Vagina (tissue), 2 donors: ENCODE data around the gene SPRY1. TPM values are rescaled to one million over a fixed set of nuclear protein-coding genes. Genes with fewer than 3 reads are reported as not detected.

Experiments
- DNase-seq, 2 donors: peaks; one replicate each; pipeline ENCODE4 v3.0.0-alpha.2; 2017; ENCODE audit errors: extremely low spot score in 2 of 2
- H3K27ac ChIP-seq: fragments of 200-600 bp; sonication (generic); one replicate; pipeline ENCODE4 v1.5.1; 2019
- H3K27me3 ChIP-seq: fragments of 200-600 bp; sonication (generic); one replicate; pipeline ENCODE4 v1.5.1; 2019
- H3K36me3 ChIP-seq, 2 donors: fragments of 200-600 bp; sonication (generic); one replicate each; pipeline ENCODE4 v1.5.1; 2017 to 2019
- H3K4me1 ChIP-seq: fragments of 200-600 bp; sonication (generic); one replicate; pipeline ENCODE4 v1.5.1; 2019
- H3K4me3 ChIP-seq, 2 donors: fragments of 200-600 bp; sonication (generic); 1 replicate in 1 of 2; 2 replicates in 1 of 2; pipeline ENCODE4 v1.5.1; 2016 to 2019
- H3K9me3 ChIP-seq: fragments of 200-600 bp; sonication (generic); one replicate; pipeline ENCODE4 v1.5.1; 2019
- POLR2A ChIP-seq, 2 donors: fragments of 450-650 bp; IDR thresholded peaks; one replicate each; pipeline ENCODE4 v1.6.1; 2017; ENCODE audit warnings: antibody characterized with exemption in 2 of 2, mild to moderate bottlenecking in 2 of 2, moderate library complexity in 2 of 2
- POLR2AphosphoS5 ChIP-seq, 2 donors: sonication (generic); formaldehyde crosslinking; IDR thresholded peaks; one replicate each; pipeline ENCODE4 v1.9.0; 2017; ENCODE audit warnings: antibody characterized with exemption in 2 of 2, mild to moderate bottlenecking in 2 of 2, low read depth in 1 of 2; ENCODE audit not compliant: insufficient read depth in 1 of 2
- intact Hi-C: fragments of 100-400 bp; cut with DNase I; formaldehyde crosslinking; loops from one replicate; pipeline ENCODE4 v1.15.1; 2023
- total RNA-seq: library from RNA; depleted of rRNA; stranded (reverse); fragments of >200 nt; gene quantifications from one replicate; pipeline ENCODE4 v1.2.3, GENCODE V29; 2016
- TF ChIP-seq, protein P1 (sequence below), 3 experiments: fragments of 450-650 bp in 2 of 3; fragments of 200-600 bp in 1 of 3; sonication (generic) in 1 of 3; IDR thresholded peaks; one replicate each; pipeline ENCODE4 v1.5.1; 2017 to 2019; ENCODE audit warnings: antibody characterized with exemption in 3 of 3, mild to moderate bottlenecking in 2 of 3, moderate library complexity in 2 of 3

Gene SPRY1
- total RNA-seq, 1 donor from 2014 or later: 185 TPM

DNA sequence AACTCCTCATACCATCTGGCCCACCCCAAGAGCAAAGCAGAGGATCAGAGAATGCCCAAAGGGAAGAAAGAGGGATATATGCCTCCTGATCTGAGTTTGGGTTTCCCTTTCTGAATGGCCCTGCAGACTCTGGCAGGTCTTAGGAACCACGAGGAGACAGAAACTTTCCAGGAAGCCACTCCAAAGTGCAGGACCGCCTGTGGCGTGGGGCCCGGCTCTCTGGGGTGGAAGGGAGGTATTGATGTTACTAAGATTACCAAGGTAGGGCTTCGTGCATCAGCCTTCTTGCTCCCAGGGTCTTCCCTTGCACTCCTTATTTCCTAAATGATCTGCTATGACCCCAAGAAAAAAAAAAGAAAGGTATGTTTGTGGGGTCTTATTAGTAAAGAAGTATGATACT, 41.9 kb upstream of the SPRY1 start:
- TF ChIP-seq, protein P1, sequence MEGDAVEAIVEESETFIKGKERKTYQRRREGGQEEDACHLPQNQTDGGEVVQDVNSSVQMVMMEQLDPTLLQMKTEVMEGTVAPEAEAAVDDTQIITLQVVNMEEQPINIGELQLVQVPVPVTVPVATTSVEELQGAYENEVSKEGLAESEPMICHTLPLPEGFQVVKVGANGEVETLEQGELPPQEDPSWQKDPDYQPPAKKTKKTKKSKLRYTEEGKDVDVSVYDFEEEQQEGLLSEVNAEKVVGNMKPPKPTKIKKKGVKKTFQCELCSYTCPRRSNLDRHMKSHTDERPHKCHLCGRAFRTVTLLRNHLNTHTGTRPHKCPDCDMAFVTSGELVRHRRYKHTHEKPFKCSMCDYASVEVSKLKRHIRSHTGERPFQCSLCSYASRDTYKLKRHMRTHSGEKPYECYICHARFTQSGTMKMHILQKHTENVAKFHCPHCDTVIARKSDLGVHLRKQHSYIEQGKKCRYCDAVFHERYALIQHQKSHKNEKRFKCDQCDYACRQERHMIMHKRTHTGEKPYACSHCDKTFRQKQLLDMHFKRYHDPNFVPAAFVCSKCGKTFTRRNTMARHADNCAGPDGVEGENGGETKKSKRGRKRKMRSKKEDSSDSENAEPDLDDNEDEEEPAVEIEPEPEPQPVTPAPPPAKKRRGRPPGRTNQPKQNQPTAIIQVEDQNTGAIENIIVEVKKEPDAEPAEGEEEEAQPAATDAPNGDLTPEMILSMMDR (IDR thresholded peaks at IDR 0.05): no peak
- TF ChIP-seq POLR2AphosphoS5 (IDR thresholded peaks at IDR 0.05; ENCODE audit: insufficient read depth in 1 of 2, low read depth in 1 of 2): no peak
- no peak for TF ChIP-seq POLR2A (IDR thresholded peaks at IDR 0.05)
- no peaks in the 10 kb centered on the region for H3K36me3 ChIP-seq
- H3K4me3 ChIP-seq: no peak overlapping the region
- intact Hi-C loops: no loop called here
- H3K27ac ChIP-seq: no peak overlapping the region
- no peaks in the 10 kb centered on the region for H3K27me3 ChIP-seq
- H3K4me1 ChIP-seq: peaks cover 23% of the 10 kb centered on the region
- H3K9me3 ChIP-seq: no peaks in the 10 kb centered on the region
- no peak for DNase-seq

DNA sequence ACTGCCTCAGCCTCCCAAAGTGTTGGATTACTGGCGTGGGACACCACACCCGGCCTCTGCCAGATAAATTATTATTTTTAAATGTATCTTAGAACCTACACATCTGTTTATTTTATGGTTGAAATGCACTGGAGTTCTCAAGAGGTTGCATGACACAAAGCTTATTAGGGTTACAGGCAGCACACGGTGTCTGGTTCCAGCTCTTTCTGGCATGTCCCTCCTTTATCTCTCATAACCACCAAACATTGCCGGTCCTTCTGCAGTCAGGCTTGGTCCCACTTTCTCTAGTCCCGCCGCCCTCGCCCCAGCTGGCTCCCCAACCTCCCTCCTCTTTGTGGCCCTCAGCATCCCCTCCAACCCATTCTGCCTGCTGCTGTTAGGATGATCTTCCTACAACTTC, 39.7 kb upstream of the SPRY1 start:
- no peaks in the 10 kb centered on the region for H3K27me3 ChIP-seq
- no peak overlapping the region for H3K4me3 ChIP-seq
- intact Hi-C loops: no loop called here
- TF ChIP-seq, protein P1 (IDR thresholded peaks at IDR 0.05): no peak
- TF ChIP-seq POLR2A (IDR thresholded peaks at IDR 0.05) (no peak), POLR2AphosphoS5 (IDR thresholded peaks at IDR 0.05; ENCODE audit: insufficient read depth in 1 of 2, low read depth in 1 of 2) (no peak)
- H3K27ac ChIP-seq: no peak overlapping the region
- DNase-seq: no peak
- H3K4me1 ChIP-seq: peaks cover 31% of the 10 kb centered on the region
- H3K9me3 ChIP-seq: no peaks in the 10 kb centered on the region
- no peaks in the 10 kb centered on the region for H3K36me3 ChIP-seq

DNA sequence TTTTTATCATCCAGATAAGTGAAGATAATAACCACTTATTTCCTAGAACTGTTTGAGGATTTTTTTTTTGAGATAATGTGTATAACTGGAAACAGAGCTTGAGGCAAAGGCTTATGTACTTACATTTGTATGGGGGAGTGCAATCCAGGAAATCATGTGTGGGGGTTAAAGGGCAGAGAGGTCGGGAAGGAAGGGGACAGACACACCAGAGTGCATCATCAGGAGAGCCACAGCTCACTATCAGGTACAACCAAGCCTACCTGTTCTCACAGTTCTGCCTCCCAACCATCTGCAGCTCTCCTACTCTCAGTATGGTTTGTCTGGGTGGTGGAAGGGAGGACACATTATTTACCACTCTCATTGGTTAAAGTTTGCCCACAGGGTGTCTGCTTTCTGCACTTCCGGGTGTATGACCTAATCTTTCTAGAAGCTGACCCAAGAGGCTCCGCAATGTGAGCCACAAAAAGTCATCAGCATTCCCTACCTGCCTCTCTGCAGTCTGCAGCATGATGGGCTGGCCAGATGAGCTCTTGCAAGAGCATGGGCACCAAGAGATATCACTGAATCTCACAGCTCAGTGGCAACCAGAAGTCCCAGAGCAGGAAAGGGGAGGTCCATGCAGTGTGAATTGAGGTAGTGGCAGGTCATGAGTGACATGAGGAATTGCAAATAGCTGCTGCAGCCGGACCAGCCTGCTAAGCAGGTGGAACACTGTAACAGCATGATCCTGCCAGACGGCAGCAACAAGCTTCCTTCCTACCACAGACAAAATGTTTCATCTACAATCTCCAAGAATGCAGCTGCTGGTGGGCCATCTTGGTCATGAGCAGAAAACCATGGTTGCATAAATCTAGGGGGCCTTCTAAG, 36.9 kb upstream of the SPRY1 start:
- TF ChIP-seq POLR2AphosphoS5 (IDR thresholded peaks at IDR 0.05; ENCODE audit: insufficient read depth in 1 of 2, low read depth in 1 of 2) (no peak), POLR2A (IDR thresholded peaks at IDR 0.05) (no peak)
- TF ChIP-seq, protein P1 (IDR thresholded peaks at IDR 0.05): no peak
- H3K4me1 ChIP-seq: peaks cover 12% of the 10 kb centered on the region
- H3K4me3 ChIP-seq: no peak overlapping the region
- H3K27ac ChIP-seq: no peak overlapping the region
- DNase-seq: no peak
- intact Hi-C loops: no loop called here
- H3K27me3 ChIP-seq: no peaks in the 10 kb centered on the region
- H3K36me3 ChIP-seq: no peaks in the 10 kb centered on the region
- no peaks in the 10 kb centered on the region for H3K9me3 ChIP-seq

DNA sequence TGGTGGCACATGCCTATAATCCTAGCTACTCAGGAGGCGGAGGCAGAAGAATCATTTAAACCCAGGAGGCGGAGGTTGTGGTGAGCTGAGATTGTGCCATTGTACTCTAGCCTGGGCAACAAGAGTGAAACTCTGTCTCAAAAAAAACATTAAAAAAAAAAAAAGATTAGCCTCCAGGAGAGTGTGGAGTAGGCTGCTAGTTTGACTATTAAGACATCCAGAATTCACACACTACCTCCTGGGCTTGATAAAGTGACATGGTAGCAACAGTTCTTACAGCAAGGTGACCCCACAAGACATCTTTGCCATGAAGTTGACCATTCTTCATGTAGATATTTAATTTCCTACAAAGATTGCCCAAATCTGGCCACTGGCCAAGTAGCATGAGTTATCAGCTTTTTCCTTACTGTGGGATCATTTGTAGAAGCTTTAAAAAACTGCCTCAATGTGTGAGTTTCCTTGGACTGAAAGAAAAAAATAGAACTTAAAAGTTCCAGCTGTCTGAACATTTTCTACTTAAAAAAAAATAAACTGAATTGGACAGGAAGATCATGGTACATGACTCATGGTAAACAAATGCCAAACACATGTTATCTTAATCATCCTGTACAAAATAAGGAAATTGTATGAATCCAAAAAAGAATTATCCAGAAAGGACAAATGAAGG, 35.3 kb upstream of the SPRY1 start:
- no peaks in the 10 kb centered on the region for H3K9me3 ChIP-seq
- no peaks in the 10 kb centered on the region for H3K36me3 ChIP-seq
- DNase-seq: no peak
- intact Hi-C loops: no loop called here
- no peak for TF ChIP-seq POLR2A (IDR thresholded peaks at IDR 0.05)
- peak; percentile 17 to 43 for TF ChIP-seq POLR2AphosphoS5 (IDR thresholded peaks at IDR 0.05; ENCODE audit: insufficient read depth in 1 of 2, low read depth in 1 of 2)
- TF ChIP-seq, protein P1 (IDR thresholded peaks at IDR 0.05): no peak
- H3K27ac ChIP-seq: peak overlapping the region; percentile 10
- H3K4me3 ChIP-seq: no peak overlapping the region
- H3K4me1 ChIP-seq: peaks cover 12% of the 10 kb centered on the region
- H3K27me3 ChIP-seq: no peaks in the 10 kb centered on the region

DNA sequence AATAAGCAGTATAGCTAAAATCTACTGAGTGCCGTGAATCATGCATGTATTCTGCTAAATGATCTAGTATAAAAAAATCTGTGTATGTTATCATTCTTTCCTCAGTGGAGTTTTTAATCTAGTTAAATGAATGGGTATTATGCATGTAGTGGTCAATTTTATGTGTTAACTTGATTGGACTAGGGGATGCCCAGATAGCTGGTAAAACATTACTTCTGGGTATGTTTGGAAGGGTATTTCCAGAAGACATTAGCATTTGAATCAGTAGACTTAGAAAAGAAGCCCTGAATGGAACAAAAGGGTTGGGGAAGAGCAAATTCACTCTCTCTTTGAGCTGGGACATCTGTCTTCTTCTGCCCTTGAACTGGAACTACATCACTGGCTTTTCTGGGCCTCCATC, 34.5 kb upstream of the SPRY1 start:
- peaks cover 12% of the 10 kb centered on the region for H3K4me1 ChIP-seq
- intact Hi-C loops: no loop called here
- TF ChIP-seq, protein P1 (IDR thresholded peaks at IDR 0.05): no peak
- TF ChIP-seq POLR2AphosphoS5 (IDR thresholded peaks at IDR 0.05; ENCODE audit: insufficient read depth in 1 of 2, low read depth in 1 of 2) (no peak), POLR2A (IDR thresholded peaks at IDR 0.05) (no peak)
- no peak overlapping the region for H3K4me3 ChIP-seq
- no peaks in the 10 kb centered on the region for H3K36me3 ChIP-seq
- no peaks in the 10 kb centered on the region for H3K27me3 ChIP-seq
- no peak for DNase-seq
- peak overlapping the region; percentile 1 for H3K27ac ChIP-seq
- H3K9me3 ChIP-seq: no peaks in the 10 kb centered on the region
